Measurements from ENCODE around the gene KLF16. TPM values are rescaled to one million over a fixed set of nuclear protein-coding genes. Genes with fewer than 3 reads are reported as not detected.

Gene KLF16
- total RNA-seq, 3 donors from 2014 or later = 2.9 to 4.6 (median 4.1) TPM

DNA sequence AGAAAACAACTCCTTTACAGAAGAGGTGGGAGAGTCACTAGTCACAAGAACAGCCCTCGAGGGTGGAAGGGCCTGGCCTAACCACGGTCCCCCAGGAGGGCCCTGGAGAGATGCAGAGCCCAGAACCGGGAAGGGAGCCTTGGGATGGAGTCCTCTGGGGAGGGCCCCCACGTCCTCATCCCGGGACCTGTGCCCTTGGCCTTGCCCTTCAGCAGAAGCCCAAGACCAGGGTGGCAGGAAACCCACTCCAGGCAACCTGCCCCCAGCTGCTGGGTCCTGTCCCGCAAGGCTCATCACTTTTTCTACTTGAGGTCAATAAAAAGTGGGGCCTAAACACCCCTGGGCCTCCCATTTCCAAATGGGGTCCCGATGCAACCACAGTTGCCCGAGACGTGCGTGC is 49.0 kb downstream of the KLF16 start:
- TF ChIP-seq, protein P1, sequence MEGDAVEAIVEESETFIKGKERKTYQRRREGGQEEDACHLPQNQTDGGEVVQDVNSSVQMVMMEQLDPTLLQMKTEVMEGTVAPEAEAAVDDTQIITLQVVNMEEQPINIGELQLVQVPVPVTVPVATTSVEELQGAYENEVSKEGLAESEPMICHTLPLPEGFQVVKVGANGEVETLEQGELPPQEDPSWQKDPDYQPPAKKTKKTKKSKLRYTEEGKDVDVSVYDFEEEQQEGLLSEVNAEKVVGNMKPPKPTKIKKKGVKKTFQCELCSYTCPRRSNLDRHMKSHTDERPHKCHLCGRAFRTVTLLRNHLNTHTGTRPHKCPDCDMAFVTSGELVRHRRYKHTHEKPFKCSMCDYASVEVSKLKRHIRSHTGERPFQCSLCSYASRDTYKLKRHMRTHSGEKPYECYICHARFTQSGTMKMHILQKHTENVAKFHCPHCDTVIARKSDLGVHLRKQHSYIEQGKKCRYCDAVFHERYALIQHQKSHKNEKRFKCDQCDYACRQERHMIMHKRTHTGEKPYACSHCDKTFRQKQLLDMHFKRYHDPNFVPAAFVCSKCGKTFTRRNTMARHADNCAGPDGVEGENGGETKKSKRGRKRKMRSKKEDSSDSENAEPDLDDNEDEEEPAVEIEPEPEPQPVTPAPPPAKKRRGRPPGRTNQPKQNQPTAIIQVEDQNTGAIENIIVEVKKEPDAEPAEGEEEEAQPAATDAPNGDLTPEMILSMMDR (IDR thresholded peaks at IDR 0.05) = no peak
- TF ChIP-seq POLR2AphosphoS5 (IDR thresholded peaks at IDR 0.05) = no peak
- no peak for TF ChIP-seq POLR2A (IDR thresholded peaks at IDR 0.05)
- no peaks in the 10 kb centered on the region for H3K9me3 ChIP-seq
- H3K4me1 ChIP-seq = peaks cover 0 to 6% of the 10 kb centered on the region in 2 donors
- no peak for DNase-seq (ENCODE audit: low spot score in 2 of 2)
- intact Hi-C loops (cut with DNase I; ENCODE audit: low total_unique reads) = no loop called here
- H3K4me3 ChIP-seq = no peak overlapping the region
- no peaks in the 10 kb centered on the region for H3K27me3 ChIP-seq
- peaks cover 19% of the 10 kb centered on the region for H3K36me3 ChIP-seq
- no peak overlapping the region for H3K27ac ChIP-seq

DNA sequence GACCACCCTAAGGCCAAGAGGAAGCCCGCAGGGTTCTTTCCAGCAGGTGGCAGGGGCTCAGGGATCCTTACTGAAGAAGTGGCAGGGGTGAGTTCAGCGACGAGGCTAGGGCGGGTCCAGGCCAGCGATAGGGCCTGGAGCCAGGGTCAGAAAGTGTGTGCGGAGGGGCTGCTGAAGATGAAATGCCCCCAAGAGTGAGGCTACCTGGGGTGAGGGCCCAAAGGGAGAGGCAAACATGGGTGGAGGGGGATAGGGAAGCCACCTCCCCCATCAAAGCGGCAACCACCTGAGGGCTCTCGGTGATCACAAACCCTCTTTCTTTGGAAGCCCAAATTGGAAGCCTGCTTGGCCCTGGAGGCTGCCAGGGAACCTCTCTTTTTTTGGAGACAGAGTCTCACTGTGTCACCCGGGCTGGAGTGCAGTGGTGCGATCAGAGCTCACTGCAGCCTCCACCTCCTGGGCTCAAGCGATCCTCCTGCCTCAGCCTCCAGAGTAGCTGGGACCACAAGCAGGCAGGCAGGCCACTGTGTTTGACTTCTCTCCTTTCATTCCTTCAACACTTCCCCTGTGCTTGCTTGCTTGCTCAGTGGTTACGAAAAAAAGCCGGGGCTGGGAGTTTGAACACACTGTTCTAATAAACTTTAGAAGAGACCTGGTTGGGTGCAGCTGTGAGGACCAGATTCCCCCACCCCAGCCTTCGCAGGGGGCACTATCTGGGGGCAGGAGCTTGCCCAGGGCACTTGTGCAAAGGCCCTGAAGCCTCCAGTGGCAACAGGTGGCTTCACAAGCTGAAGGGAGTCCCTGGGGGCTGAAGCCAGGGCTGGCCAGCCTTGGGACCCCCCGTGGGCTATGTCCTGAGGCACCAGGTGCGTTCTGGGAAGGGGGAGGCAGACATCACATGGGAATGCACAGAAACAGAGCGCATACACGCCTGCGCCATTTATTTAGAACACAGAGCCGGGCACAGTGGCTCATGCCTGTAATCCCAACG is 49.9 kb downstream of the KLF16 start:
- H3K4me1 ChIP-seq = peaks cover 0 to 6% of the 10 kb centered on the region in 2 donors
- no peak for TF ChIP-seq POLR2AphosphoS5 (IDR thresholded peaks at IDR 0.05)
- TF ChIP-seq, protein P1 (IDR thresholded peaks at IDR 0.05) = no peak
- TF ChIP-seq POLR2A (IDR thresholded peaks at IDR 0.05) = no peak
- peak overlapping the region in 1 of 2 donors; percentile 80 for H3K27ac ChIP-seq
- H3K9me3 ChIP-seq = no peaks in the 10 kb centered on the region
- H3K4me3 ChIP-seq = peak overlapping the region; percentile 45 to 73 (median 59)
- H3K36me3 ChIP-seq = peaks cover 14% of the 10 kb centered on the region
- no peak for DNase-seq (ENCODE audit: low spot score in 2 of 2)
- H3K27me3 ChIP-seq = no peaks in the 10 kb centered on the region
- intact Hi-C loops (cut with DNase I; ENCODE audit: low total_unique reads) = no loop called here

DNA sequence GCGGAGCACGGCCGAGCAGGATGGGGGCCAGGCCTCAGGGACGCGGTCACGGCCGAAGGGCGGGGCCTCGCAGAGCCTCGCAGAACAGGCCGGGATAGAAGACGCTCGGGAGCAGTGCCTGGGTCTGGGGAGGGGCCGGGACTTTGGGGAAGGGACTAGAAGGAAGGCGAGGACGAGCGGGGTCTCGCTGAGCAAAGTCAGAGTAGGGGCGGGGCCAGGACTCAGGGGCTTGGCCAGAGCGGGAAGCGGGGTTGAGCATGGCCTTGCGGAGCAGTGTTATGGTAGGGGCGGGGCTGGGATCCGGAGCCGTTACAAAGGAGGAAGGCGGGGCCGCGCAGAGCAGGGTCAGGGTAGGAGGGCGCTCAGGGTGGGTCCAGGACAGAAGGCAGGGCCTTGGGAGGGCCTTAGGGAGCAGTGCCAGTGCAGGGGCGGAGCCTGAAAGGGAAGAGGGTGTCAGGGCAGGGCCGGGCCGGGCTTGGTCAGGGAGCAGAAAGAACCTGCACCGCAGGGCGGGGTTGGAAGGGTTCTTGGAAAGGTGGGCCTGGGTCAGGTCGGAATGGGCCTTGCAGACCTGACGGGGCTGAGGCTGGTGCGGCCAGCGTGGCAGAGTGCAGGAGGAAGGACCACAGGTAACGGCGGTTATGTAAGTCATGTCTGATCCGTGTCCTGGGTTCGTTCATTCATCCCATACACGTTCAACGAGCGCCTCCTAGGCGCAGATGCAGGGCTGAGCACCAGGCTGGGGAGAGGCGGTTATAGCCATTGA is 50.8 kb downstream of the KLF16 start:
- TF ChIP-seq POLR2A (IDR thresholded peaks at IDR 0.05) = no peak
- TF ChIP-seq, protein P1 (IDR thresholded peaks at IDR 0.05) = peak in 1 of 3 donors; percentile 27
- TF ChIP-seq POLR2AphosphoS5 (IDR thresholded peaks at IDR 0.05) = no peak
- no peaks in the 10 kb centered on the region for H3K27me3 ChIP-seq
- H3K36me3 ChIP-seq = peaks cover 9% of the 10 kb centered on the region
- intact Hi-C loops (cut with DNase I; ENCODE audit: low total_unique reads) = no loop called here
- H3K4me1 ChIP-seq = peaks cover 0 to 6% of the 10 kb centered on the region in 2 donors
- peak overlapping the region; percentile 64 to 80 for H3K27ac ChIP-seq
- peak overlapping the region; percentile 45 to 73 (median 59) for H3K4me3 ChIP-seq
- H3K9me3 ChIP-seq = no peaks in the 10 kb centered on the region
- peak; percentile 80 to 82 for DNase-seq (ENCODE audit: low spot score in 2 of 2)

DNA sequence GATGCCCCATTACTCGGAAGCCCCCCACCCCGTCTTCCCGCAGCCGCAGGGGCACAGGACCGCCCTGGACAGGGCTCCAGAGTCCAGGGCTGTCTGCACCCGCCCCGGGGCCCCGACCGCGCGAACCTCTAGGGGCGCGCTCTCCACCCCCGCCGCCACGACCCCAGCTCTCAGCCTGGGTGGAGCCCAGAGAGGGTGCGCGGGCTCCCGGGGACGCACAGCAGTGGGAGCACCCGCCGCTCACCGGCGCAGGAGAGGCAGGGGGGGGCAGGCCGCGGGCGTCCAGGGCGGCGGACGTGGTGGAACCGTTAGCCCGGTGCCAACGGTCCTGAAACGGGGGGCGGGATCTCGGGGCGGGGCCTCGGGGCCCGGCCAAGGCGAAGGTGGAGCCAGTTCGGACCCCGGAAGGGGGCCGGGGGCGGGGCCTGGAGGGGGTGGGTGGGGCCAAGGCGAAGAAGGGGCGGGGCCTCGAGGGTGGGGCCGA is 51.4 kb downstream of the KLF16 start, which contains the start of gene ATP8B3:
Gene ATP8B3 (minus strand): TSS at position 335 of the 484 bp plus-strand sequence. CDS start 540 bp downstream, outside the sequence.
- TF ChIP-seq POLR2AphosphoS5 (IDR thresholded peaks at IDR 0.05) (no peak), POLR2A (IDR thresholded peaks at IDR 0.05) (no peak)
- peak within 1 kb of the TSS; percentile 64 to 80 for H3K27ac ChIP-seq
- DNase-seq (ENCODE audit: low spot score in 2 of 2) = no peak

DNA sequence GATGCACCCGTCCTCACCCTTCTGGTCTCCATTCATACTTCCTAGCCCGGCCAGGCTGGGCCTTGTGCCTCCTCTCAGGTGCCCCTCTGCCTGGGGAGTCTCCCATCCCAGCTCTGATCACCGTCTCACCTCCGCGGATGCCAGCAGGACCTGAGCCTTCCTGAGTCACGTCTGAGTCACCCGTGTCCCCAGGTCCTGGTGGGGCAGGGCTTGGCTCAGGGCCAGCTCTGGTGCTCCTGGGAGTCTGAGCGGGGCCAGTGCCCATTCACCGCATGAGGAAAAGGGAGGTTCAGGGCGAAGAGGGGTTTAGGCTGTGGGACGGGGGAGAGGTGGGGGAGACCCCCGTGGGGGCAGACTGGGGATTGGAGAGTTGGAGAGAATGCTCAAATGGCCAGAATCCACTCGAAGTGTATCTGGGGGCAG is 51.9 kb downstream of the KLF16 start:
- H3K4me1 ChIP-seq = peaks cover 0 to 6% of the 10 kb centered on the region in 2 donors
- no peaks in the 10 kb centered on the region for H3K27me3 ChIP-seq
- peak; percentile 80 to 92 for DNase-seq (ENCODE audit: low spot score in 2 of 2)
- peak in 1 of 3 donors; percentile 67 for TF ChIP-seq POLR2AphosphoS5 (IDR thresholded peaks at IDR 0.05)
- TF ChIP-seq, protein P1 (IDR thresholded peaks at IDR 0.05) = no peak
- H3K4me3 ChIP-seq = peak overlapping the region; percentile 45 to 73 (median 59)
- peaks cover under 1% of the 10 kb centered on the region for H3K36me3 ChIP-seq
- H3K27ac ChIP-seq = peak overlapping the region; percentile 64 to 80
- intact Hi-C loops (cut with DNase I; ENCODE audit: low total_unique reads) = no loop called here
- no peaks in the 10 kb centered on the region for H3K9me3 ChIP-seq

More for the DNA sequence above, 51.4 kb downstream of the KLF16 start, which contains the start of gene ATP8B3:
- Histone ChIP-seq H3K9me3 (no peaks in the 10 kb centered on the region), H3K4me3 (peak within 1 kb of the TSS; percentile 45 to 73 (median 59)), H3K27me3 (no peaks in the 10 kb centered on the region), H3K36me3 (peaks cover 5% of the 10 kb centered on the region), H3K4me1 (peaks cover 0 to 6% of the 10 kb centered on the region in 2 donors)
- intact Hi-C loops (cut with DNase I; ENCODE audit: low total_unique reads) = no loop called here
